Mesothelial cell of epicardium (in vitro differentiated cells): ENCODE data around the gene SRM. TPM values are rescaled to one million over a fixed set of nuclear protein-coding genes. Genes with fewer than 3 reads are reported as not detected.

Source experiments
- DNase-seq, 2 experiments: peaks; one replicate each; pipeline ENCODE4 v3.0.0; 2021; ENCODE audit warnings: low spot score in 2 of 2; ENCODE audit not compliant: unreplicated experiment in 2 of 2
- H3K27ac Mint-ChIP-seq: 2 replicates; pipeline ENCODE4 v1.8.0; 2021; ENCODE audit warnings: mixed read lengths
- H3K27me3 Mint-ChIP-seq: 2 replicates; pipeline ENCODE4 v1.8.0; 2021; ENCODE audit warnings: low read depth, mixed read lengths
- H3K36me3 Mint-ChIP-seq: 2 replicates; pipeline ENCODE4 v1.8.0; 2021; ENCODE audit warnings: mixed read lengths
- H3K4me1 Mint-ChIP-seq: 2 replicates; pipeline ENCODE4 v1.8.0; 2021; ENCODE audit warnings: mixed read lengths
- H3K4me3 Mint-ChIP-seq: 2 replicates; pipeline ENCODE4 v1.8.0; 2021; ENCODE audit warnings: mild to moderate bottlenecking, moderate library complexity, mixed read lengths
- H3K9me3 Mint-ChIP-seq: 2 replicates; pipeline ENCODE4 v1.8.0; 2021; ENCODE audit warnings: mixed read lengths
- total RNA-seq: library from RNA; stranded (reverse); gene quantifications from 3 replicates; pipeline ENCODE4 v1.2.1, GENCODE V29; 2021
- TF ChIP-seq, protein P1 (sequence below): fragments of 200-600 bp; sonication (generic); IDR thresholded peaks from one replicate; pipeline ENCODE4 v1.5.0; 2021; ENCODE audit warnings: antibody characterized with exemption; ENCODE audit not compliant: unreplicated experiment

Gene SRM
- total RNA-seq, 1 donor from 2014 or later: 61.4 TPM

DNA sequence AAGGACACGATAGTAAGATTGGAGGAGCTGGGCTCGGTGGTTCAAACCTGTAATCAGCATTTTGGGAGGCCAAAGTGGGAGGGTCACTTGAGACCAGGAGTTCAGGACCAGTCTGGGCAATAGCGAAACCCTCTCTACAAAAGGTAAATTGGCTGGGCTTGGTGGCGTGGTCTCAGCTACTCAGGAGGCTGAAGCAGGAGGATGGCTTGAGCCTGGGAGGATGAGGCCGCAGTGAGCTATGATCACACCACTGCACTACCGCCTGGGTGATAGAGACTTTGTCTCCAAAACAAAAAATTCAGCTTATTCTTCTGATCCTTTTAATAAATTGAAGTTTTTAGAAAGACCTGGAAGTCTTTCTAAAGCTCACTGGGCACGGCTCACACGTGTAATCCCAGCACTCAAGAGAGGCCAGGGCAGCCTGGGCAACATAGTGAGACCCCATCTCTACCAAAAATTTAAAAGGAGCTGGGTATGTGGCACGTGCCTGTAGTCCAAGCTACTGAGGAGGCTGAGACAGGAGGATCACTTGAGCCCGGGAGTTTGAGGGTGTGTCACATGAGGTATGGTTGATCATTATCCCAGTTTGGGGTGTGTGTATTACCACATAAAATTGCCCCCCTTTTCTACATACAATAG, 28.1 kb downstream of the SRM start:
- no peak overlapping the region for H3K27ac Mint-ChIP-seq
- no peak for DNase-seq
- TF ChIP-seq, protein P1, sequence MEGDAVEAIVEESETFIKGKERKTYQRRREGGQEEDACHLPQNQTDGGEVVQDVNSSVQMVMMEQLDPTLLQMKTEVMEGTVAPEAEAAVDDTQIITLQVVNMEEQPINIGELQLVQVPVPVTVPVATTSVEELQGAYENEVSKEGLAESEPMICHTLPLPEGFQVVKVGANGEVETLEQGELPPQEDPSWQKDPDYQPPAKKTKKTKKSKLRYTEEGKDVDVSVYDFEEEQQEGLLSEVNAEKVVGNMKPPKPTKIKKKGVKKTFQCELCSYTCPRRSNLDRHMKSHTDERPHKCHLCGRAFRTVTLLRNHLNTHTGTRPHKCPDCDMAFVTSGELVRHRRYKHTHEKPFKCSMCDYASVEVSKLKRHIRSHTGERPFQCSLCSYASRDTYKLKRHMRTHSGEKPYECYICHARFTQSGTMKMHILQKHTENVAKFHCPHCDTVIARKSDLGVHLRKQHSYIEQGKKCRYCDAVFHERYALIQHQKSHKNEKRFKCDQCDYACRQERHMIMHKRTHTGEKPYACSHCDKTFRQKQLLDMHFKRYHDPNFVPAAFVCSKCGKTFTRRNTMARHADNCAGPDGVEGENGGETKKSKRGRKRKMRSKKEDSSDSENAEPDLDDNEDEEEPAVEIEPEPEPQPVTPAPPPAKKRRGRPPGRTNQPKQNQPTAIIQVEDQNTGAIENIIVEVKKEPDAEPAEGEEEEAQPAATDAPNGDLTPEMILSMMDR: no peak
- peaks cover 2% of the 10 kb centered on the region for H3K27me3 Mint-ChIP-seq
- H3K4me3 Mint-ChIP-seq: no peak overlapping the region
- no peaks in the 10 kb centered on the region for H3K9me3 Mint-ChIP-seq
- peaks cover 14% of the 10 kb centered on the region for H3K36me3 Mint-ChIP-seq
- no peaks in the 10 kb centered on the region for H3K4me1 Mint-ChIP-seq

DNA sequence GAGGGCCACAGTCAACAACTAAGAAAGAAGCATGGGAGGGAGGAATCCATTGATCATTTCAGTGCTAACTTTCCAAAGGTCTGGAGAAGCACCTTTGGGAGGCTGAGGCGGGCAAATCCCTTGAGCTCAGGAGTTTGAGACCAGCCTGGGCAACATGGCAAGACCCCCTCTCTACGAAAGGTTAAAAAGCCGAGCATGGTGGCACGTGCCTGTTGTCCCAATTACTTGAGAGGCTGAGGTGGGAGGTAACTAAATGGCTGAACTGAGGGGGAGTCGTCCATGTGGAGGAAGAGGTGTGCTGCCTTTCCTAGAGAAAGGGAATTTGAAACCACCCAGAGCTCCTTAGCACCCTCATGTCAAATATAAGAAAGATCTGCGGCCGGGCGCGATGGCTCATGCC, 29.0 kb downstream of the SRM start:
- H3K4me1 Mint-ChIP-seq: no peaks in the 10 kb centered on the region
- H3K9me3 Mint-ChIP-seq: no peaks in the 10 kb centered on the region
- TF ChIP-seq, protein P1: no peak
- no peak overlapping the region for H3K27ac Mint-ChIP-seq
- H3K36me3 Mint-ChIP-seq: peaks cover 22% of the 10 kb centered on the region
- H3K27me3 Mint-ChIP-seq: peaks cover 2% of the 10 kb centered on the region
- DNase-seq: no peak
- no peak overlapping the region for H3K4me3 Mint-ChIP-seq

DNA sequence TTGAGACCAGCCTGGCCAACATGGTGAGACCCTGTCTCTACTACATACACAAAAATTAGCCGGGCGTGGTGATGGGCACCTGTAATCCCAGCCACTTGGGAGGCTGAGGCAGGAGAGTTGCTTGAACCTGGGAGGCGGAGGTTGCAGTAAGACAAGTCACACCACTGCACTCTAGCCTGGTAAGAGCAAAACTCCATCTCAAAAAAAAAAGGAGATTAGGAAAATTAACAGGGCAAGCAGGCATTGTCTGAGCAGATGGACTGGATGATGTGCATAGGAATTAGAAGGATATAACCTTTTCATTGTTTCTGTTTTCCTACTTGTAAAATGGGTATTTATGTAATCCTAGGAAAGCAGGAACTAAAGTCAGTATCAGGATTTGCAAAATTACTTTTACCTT, 31.8 kb downstream of the SRM start:
- TF ChIP-seq, protein P1: no peak
- no peak for DNase-seq
- H3K27ac Mint-ChIP-seq: no peak overlapping the region
- H3K9me3 Mint-ChIP-seq: no peaks in the 10 kb centered on the region
- peaks cover 30% of the 10 kb centered on the region for H3K36me3 Mint-ChIP-seq
- no peaks in the 10 kb centered on the region for H3K27me3 Mint-ChIP-seq
- H3K4me3 Mint-ChIP-seq: no peak overlapping the region
- H3K4me1 Mint-ChIP-seq: no peaks in the 10 kb centered on the region

DNA sequence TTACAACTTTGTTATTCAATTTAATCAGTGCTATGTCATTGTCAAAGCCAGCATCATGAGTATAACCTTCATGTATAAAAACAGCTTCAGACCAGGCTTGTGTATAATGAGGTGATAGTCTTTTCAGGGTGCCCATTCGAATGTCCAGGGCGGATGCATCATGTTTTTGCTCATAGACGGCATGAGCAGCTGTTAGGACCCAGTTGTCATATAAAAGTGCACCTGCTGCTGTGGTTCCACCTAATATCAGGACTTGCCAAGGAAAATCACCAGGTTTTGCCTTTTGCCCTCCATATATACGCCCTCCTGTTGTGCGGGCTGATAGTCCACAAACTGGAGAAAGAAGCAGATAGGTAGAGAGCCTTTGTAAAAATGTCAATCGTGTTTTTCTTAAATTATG, 32.5 kb downstream of the SRM start:
- no peak for DNase-seq
- no peak overlapping the region for H3K27ac Mint-ChIP-seq
- H3K4me3 Mint-ChIP-seq: no peak overlapping the region
- H3K36me3 Mint-ChIP-seq: peaks cover 30% of the 10 kb centered on the region
- no peaks in the 10 kb centered on the region for H3K4me1 Mint-ChIP-seq
- no peaks in the 10 kb centered on the region for H3K27me3 Mint-ChIP-seq
- no peaks in the 10 kb centered on the region for H3K9me3 Mint-ChIP-seq
- TF ChIP-seq, protein P1: no peak

DNA sequence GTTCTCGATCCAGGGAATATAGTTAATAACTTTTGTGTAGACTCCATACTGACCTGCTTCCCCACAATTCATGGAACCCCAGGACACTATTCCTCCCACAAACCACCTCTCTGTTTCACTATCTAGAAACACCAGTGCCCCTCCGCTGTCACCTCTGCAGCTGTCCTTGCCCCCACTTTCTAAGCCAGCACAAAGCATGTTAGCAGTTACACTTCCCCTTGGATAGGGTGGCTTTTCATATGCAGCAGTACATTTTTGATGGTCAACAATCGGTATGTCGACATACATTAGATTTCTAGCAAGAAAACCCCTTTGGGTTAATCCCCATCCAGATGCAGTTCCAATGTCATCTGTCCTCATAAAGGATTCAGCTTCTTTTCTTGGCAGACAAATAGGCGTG, 32.9 kb downstream of the SRM start:
- no peak overlapping the region for H3K27ac Mint-ChIP-seq
- no peak overlapping the region for H3K4me3 Mint-ChIP-seq
- DNase-seq: no peak
- H3K4me1 Mint-ChIP-seq: no peaks in the 10 kb centered on the region
- no peaks in the 10 kb centered on the region for H3K27me3 Mint-ChIP-seq
- peaks cover 34% of the 10 kb centered on the region for H3K36me3 Mint-ChIP-seq
- TF ChIP-seq, protein P1: no peak
- H3K9me3 Mint-ChIP-seq: no peaks in the 10 kb centered on the region

DNA sequence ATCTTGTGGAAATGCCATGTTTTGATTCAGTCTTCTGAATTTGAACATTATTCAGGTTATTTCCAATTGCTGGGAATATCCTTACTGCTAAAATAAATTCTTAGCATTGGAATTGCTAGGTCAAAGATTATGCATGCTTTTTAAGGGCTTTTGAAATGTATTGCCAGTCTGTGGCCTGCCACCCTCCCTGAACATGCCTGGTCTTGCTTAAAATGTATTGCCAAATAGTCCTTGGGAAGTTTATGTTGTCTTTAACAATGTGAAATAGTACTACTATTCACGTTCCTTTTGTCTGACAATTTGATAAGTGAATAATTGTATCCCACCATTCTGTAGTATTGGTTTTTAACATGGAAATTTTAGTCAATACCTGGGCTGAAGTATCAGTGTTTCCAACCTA, 33.8 kb downstream of the SRM start:
- no peak overlapping the region for H3K4me3 Mint-ChIP-seq
- no peaks in the 10 kb centered on the region for H3K4me1 Mint-ChIP-seq
- TF ChIP-seq, protein P1: no peak
- H3K9me3 Mint-ChIP-seq: no peaks in the 10 kb centered on the region
- peaks cover 35% of the 10 kb centered on the region for H3K36me3 Mint-ChIP-seq
- H3K27ac Mint-ChIP-seq: no peak overlapping the region
- DNase-seq: no peak
- no peaks in the 10 kb centered on the region for H3K27me3 Mint-ChIP-seq
